Uterus (tissue), 4 donors: ENCODE results near the gene SRSF10. TPM values are rescaled to one million over a fixed set of nuclear protein-coding genes. Genes with fewer than 3 reads are reported as not detected.
"Not testable (repeated sequence)": the region's sequence is repeated elsewhere in the genome, so short reads cannot be mapped to it uniquely, and the experiment has no call there.

Experiments used
- DNase-seq, 2 donors: peaks; one replicate each; pipeline ENCODE4 v3.0.0-alpha.2; 2019 to 2020
- H3K27ac ChIP-seq, 2 donors: fragments of 200-600 bp; sonication (generic); 1 replicate in 1 of 2; 2 replicates in 1 of 2; pipeline ENCODE4 v1.5.1; 2016 to 2018
- H3K27me3 ChIP-seq, 2 donors: fragments of 200-600 bp; sonication (generic); one replicate each; pipeline ENCODE4 v1.5.1; 2018 to 2019; ENCODE audit warnings: control low read depth in 1 of 2
- H3K36me3 ChIP-seq, 2 donors: fragments of 200-600 bp; sonication (generic); one replicate each; pipeline ENCODE4 v1.5.1; 2019; ENCODE audit warnings: control low read depth in 1 of 2
- H3K4me1 ChIP-seq, 2 donors: fragments of 200-600 bp; sonication (generic); one replicate each; pipeline ENCODE4 v1.5.1; 2018 to 2019; ENCODE audit warnings: control low read depth in 1 of 2
- H3K4me3 ChIP-seq, 2 donors: fragments of 200-600 bp; sonication (generic); 1 replicate in 1 of 2; 2 replicates in 1 of 2; pipeline ENCODE4 v1.5.1; 2018 to 2019; ENCODE audit warnings: mild to moderate bottlenecking in 1 of 2
- H3K9me3 ChIP-seq, 2 donors: fragments of 200-600 bp; sonication (generic); one replicate each; pipeline ENCODE4 v1.5.1; 2019; ENCODE audit warnings: control low read depth in 1 of 2
- CTCF ChIP-seq, 4 experiments: fragments of 200-600 bp in 2 of 4; fragments of 450-650 bp in 2 of 4; sonication (generic) in 2 of 4; IDR thresholded peaks; one replicate each; pipeline ENCODE4 v1.5.1; 2016 to 2019; ENCODE audit warnings: antibody characterized with exemption in 4 of 4, mild to moderate bottlenecking in 2 of 4, moderate library complexity in 1 of 4
- POLR2A ChIP-seq, 2 donors: fragments of 450-650 bp; IDR thresholded peaks; one replicate each; pipeline ENCODE4 v1.6.1; 2016; ENCODE audit warnings: antibody characterized with exemption in 2 of 2, mild to moderate bottlenecking in 1 of 2, moderate library complexity in 1 of 2
- intact Hi-C: fragments of 100-400 bp; cut with DNase I; formaldehyde crosslinking; loops from one replicate; pipeline ENCODE4 v1.15.1; 2023; ENCODE audit warnings: low total_unique reads
- total RNA-seq, 4 donors: library from RNA; depleted of rRNA in 3 of 4; stranded (reverse); fragments of >200 nt in 3 of 4; gene quantifications; one replicate each; pipeline versions ENCODE4 v1.1.0 to v1.2.4, GENCODE V29; 2014 to 2023
- donor health status: DM: yes; HTN: yes; CAD: no.

SRSF10 gene
- total RNA-seq, 4 donors from 2014 or later = 105 to 198 (median 162) TPM

- no peak for DNase-seq
- no peak overlapping the region for H3K27ac ChIP-seq
- no peak for TF ChIP-seq CTCF (IDR thresholded peaks at IDR 0.05)
- TF ChIP-seq POLR2A (IDR thresholded peaks at IDR 0.05) = no peak
- H3K27me3 ChIP-seq = no peaks in the 10 kb centered on the region
- H3K4me3 ChIP-seq = no peak overlapping the region
- no peaks in the 10 kb centered on the region for H3K4me1 ChIP-seq
- H3K9me3 ChIP-seq = no peaks in the 10 kb centered on the region
- intact Hi-C loops = no loop called here
- H3K36me3 ChIP-seq = no peaks in the 10 kb centered on the region
Observed at GRCh38 chr1:23995431-23995837, 15.3 kb upstream of the SRSF10 start.

- H3K9me3 ChIP-seq, H3K36me3 ChIP-seq, intact Hi-C loops, H3K4me3 ChIP-seq, H3K4me1 ChIP-seq, H3K27me3 ChIP-seq, H3K27ac ChIP-seq, DNase-seq: not testable (repeated sequence)
Observed at GRCh38 chr1:23992011-23992410, 11.9 kb upstream of the SRSF10 start.

GRCh38 chr1:23989263-23989662 is 9.1 kb upstream of the SRSF10 start:
- Histone ChIP-seq H3K27me3 (no peaks in the 10 kb centered on the region), H3K9me3 (no peaks in the 10 kb centered on the region), H3K27ac (no peak overlapping the region), H3K36me3 (no peaks in the 10 kb centered on the region), H3K4me1 (no peaks in the 10 kb centered on the region), H3K4me3 (no peak overlapping the region)
- intact Hi-C loops = no loop called here
- DNase-seq = no peak
- TF ChIP-seq CTCF (IDR thresholded peaks at IDR 0.05) = no peak
- TF ChIP-seq POLR2A (IDR thresholded peaks at IDR 0.05) = no peak

- H3K36me3 ChIP-seq, H3K27ac ChIP-seq, H3K4me1 ChIP-seq, H3K4me3 ChIP-seq, DNase-seq, H3K9me3 ChIP-seq, H3K27me3 ChIP-seq, intact Hi-C loops: not testable (repeated sequence)
Observed at GRCh38 chr1:23987038-23987437, 6.9 kb upstream of the SRSF10 start.

- H3K4me1 ChIP-seq = peaks cover 0 to 5% of the 10 kb centered on the region in 2 donors
- no peaks in the 10 kb centered on the region for H3K27me3 ChIP-seq
- intact Hi-C loops = no loop called here
- TF ChIP-seq CTCF (IDR thresholded peaks at IDR 0.05) (no peak), POLR2A (IDR thresholded peaks at IDR 0.05) (no peak)
- no peak overlapping the region for H3K4me3 ChIP-seq
- DNase-seq = no peak
- H3K36me3 ChIP-seq = no peaks in the 10 kb centered on the region
- no peak overlapping the region for H3K27ac ChIP-seq
- no peaks in the 10 kb centered on the region for H3K9me3 ChIP-seq
Observed at GRCh38 chr1:23984417-23985186, 4.5 kb upstream of the SRSF10 start.

GRCh38 chr1:23980728-23981070 is 572 bp upstream of the SRSF10 start:
- peak; percentile 32 to 44 for DNase-seq
- Histone ChIP-seq H3K4me1 (peaks cover 9 to 13% of the 10 kb centered on the region in 2 donors), H3K27ac (peak overlapping the region; percentile 95 to 97), H3K9me3 (no peaks in the 10 kb centered on the region), H3K27me3 (no peaks in the 10 kb centered on the region), H3K36me3 (no peaks in the 10 kb centered on the region), H3K4me3 (peak overlapping the region; percentile 72 to 75)
- TF ChIP-seq POLR2A (IDR thresholded peaks at IDR 0.05) = no peak
- TF ChIP-seq CTCF (IDR thresholded peaks at IDR 0.05) = no peak
- intact Hi-C loops = no loop called here
